IPS DF 19.7 (cell line): ENCODE results near the gene ANKRD13B.

Experiments used
- DNase-seq: peaks from one replicate; pipeline ENCODE4 v3.0.0-alpha.2; 2013; ENCODE audit warnings: low read depth, low spot score

Gene ANKRD13B

DNA sequence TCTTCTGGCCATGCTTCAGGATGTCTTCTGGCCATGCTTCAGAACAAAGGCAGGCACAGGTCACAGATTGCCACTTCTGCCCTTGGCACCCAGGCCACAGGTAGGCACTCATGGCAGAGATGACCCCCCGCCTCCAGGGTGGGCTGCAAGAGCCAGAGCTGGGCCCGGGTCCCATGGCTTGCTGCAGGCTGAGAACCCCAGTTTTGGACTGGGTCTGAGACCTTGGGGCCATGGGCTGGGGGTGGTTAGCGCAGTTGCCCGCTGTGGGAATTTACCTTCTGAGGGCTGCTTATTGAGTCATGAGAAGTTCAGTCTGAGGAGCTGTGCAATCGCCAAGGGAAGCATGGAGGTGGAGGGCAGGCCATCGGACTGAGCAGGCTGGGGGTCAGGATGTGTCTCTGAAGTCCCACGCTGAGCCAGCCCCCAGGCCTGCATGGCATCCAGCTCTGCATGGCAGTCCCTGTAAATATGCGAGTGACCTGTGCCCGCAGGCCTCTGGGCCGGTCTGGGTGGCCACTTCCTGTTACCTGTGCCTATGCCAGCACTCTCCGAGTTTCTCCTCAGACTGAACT lies 1.7 kb downstream of the ANKRD13B start:
- no peak for DNase-seq

GRCh38 chr17:29595107-29595942 lies 2.4 kb downstream of the ANKRD13B start:
- no peak for DNase-seq

- DNase-seq, result no peak
Measured at GRCh38 chr17:29595943-29596774, 3.2 kb downstream of the ANKRD13B start.

GRCh38 chr17:29596811-29597210 lies 3.9 kb downstream of the ANKRD13B start:
- DNase-seq, result no peak

DNA sequence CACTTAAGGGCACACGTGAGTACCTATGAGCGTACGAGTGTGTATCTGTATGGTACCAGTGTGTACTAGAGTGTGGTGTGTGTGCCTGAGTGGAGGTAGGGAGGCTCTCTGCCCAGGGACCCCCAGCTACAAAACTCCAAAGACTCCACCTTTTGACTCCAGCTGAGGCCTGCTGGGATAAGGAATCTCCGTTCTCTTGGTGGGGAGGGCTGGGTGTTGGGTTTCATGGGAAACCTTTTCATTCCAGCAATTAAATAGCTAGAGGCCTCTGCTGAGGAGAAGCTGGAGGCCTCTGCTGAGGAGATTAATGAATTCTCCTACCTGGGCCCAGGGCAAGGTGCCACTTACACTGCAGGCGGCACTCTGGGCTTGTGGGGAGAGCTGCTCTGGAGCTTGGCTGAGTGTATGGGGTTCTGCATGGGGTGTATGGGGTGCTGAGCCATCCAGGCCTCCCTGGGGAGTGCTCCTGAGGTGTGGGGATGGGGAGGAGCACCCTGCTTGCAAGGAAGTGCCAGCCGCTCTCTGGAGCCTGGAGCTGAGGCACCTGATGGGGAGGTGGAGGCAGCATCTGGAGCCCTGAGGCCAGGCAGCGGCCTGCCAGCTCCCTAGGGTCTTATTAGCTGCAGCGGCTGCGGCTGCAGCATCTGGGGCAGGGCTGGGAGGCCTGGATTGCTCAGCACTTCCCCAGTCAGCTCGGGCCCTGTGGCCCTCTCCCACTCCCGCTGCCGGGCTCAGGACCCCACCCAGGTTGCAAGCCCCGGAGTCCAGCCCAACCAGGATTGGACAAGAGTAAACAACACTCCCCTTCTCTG lies 4.6 kb downstream of the ANKRD13B start:
- DNase-seq, result no peak

GRCh38 chr17:29603109-29603674 lies 10.3 kb downstream of the ANKRD13B start:
- DNase-seq, result no peak

GRCh38 chr17:29607557-29608195 lies 14.7 kb downstream of the ANKRD13B start:
- DNase-seq, result no peak

- DNase-seq, result no peak
Measured at GRCh38 chr17:29608986-29609385, 16.1 kb downstream of the ANKRD13B start.

DNA sequence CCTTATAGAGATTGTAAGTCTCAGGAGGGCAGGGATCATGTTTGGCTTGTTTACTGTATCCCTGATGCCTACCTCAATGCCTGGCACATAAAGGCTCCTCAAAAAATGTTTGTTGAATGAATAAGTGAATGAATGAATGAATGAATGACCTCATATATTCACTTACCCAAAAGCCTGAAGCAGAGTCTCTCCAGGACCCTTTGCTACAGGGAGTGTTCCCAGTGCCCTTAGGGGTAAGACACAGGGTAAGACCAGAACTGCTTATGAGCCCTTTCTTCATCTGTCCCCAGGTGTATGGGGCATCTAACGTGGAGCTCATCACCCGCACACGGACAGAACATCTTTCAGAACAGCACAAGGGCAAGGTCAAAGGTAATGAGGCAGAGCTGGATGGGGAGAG lies 17.5 kb downstream of the ANKRD13B start:
- DNase-seq, result no peak

DNA sequence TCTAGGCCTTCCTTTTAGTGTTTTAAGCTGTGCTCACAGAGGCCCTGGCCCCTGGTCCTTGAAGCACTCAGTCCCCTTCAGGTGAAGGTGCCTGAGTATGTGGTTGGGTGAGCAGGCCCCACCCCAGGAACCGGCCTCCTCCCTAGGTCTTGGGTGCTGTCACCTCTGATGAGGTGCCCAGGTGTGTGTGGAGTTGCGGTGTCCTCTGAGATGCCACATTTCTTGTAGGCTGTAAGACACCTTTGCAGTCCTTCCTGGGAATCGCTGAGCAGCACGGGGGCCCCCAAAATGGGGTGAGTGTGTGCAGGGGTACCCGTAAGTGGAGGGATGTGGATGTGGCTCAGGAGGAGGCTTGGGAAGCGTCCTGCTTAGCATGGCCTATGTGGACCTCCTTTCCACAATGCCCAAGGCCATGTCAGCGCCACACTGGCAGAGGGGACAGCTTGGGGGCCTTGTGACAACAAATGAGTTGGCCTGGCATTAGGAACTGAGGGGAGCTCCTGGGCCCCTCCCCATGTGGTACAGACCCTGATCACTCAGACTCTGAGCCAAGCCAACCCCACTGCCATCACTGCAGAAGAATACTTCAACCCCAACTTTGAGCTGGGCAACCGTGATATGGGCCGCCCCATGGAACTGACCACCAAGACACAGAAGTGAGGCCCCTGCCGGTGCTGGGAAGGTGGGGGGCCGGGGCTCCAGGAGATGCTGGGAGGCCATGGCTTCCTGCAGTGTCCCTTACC lies 18.6 kb downstream of the ANKRD13B start:
- DNase-seq, result no peak

GRCh38 chr17:29612094-29612403 lies 19.1 kb downstream of the ANKRD13B start:
- no peak for DNase-seq

DNA sequence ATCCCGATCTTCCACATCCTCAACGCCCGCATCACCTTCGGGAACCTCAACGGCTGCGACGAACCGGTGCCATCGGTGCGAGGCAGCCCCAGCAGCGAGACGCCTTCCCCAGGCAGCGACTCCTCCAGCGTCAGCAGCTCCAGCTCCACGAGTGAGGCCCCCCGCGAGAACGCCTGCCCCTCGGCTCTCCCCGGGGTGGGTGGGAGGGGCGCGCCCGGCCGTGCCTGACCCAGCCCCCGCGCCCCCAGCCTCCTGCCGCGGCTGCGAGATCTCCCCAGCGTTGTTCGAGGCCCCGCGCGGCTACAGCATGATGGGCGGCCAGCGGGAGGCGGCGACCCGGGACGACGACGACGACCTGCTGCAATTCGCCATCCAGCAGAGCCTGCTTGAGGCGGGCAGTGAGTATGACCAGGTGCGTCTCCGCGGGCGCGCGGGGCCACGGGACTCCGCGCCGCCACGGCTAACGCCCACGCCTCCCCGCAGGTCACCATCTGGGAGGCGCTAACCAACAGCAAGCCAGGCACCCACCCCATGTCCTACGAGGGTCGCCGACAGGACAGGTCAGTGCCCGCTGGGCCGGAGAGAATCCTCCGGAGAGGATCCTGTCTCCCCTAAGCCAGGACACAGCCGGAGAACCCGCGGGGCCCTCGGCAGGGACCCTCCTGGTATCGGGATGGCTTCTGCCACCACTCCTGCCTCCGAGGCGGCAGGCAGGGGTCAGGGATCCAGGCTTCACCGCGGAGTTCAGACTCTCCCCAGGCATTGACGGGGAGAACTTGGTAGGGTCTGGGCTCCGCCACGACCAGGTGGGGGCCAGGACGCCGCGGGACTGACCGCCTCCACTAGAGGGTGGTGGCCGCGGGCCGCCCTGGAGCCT lies 19.7 kb downstream of the ANKRD13B start:
- no peak for DNase-seq

DNA sequence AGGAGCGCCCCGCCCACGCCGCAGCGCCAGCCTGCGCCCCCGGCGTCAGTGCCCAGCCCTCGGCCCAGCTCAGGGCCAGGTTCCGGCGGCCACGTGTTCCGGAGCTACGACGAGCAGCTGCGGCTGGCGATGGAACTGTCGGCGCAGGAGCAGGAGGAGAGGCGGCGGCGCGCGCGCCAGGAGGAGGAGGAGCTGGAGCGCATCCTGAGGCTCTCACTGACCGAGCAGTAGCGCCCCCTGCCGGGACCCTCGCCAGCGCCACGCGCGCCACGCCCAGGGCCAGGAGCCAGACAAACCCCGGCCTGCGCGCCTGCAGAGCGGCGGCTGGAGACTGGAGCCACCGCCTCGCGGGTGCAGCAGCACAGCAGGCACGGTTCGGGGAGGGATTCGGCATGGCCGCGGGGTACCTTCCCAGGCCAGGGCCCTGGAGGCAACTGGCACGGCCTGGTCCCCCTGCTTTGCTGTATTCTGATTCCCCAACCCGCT lies 20.5 kb downstream of the ANKRD13B start:
- DNase-seq, result no peak

- no peak for DNase-seq
Measured at GRCh38 chr17:29613856-29614255, 20.9 kb downstream of the ANKRD13B start.

GRCh38 chr17:29614349-29615047 lies 21.6 kb downstream of the ANKRD13B start:
- DNase-seq, result no peak

DNA sequence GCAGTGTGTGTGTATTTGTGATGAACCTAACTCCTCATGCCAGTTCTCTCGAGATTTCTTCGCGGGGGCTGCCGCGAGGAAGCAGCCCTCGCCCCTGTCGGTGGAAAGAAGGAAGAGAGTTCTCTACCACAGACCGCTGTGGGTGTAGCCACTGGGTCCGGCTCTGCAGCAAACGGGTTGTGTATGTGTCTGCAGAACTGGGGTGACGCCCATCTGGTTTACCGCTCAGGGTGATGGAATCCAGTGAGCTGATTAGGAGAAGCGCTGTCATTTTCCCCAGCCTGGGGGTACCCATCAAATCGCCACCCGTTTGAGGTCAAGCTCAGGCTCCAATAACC lies 22.1 kb downstream of the ANKRD13B start:
- DNase-seq, result no peak

DNA sequence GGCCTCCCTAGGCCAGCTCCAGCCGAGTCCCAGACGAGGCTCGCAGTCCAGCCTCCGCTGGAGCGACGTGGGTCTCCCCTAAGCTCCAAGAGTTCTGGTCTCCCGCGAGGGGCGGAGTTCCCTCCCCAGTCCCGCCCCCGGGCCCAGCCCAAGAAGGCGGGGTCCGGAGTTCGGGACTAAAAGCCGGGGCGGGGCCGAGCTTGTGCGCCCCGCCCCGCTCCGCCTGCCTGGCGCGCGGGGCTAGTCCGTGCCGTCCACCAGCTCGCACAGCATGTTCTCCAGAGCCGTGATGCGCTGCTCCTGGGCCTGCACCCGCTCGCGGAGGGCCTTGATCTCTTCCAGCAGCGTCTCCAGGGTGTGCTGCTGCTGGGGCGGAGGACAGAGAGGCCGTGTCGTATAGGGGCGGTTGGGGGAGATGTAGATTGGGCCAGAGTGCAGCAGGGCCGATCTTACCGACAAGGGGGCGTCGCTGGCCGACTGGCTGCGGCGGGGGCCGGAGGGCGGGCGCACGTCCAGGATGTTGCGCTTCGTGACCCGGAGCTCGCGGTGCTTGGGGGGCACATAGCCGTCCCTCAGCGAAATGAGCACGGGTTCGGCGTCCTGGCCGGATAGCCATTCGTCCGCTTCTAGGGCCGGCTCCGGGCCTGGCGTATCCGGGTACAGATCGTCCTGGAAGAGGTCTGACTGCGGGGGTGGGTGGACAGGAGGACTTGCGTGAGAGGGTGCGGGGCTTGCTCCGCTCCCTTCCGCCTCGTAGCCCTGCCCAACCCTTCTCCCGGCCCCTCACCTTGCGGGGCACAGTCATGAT lies 22.8 kb downstream of the ANKRD13B start:
- DNase-seq, result no peak
